PC-9 (cell line): Measurements from ENCODE around the gene NDUFAF2.

Experiments
- CTCF ChIP-seq: fragments of 200-600 bp; sonication (generic); conservative IDR thresholded peaks from 2 replicates; pipeline ENCODE4 v1.6.1; 2017; ENCODE audit warnings: mixed run types, antibody characterized with exemption, mild to moderate bottlenecking, moderate library complexity
- EZH2 ChIP-seq: fragments of 200-600 bp; sonication (generic); IDR thresholded peaks from 2 replicates; pipeline ENCODE4 v1.8.0; 2017; ENCODE audit warnings: antibody characterized with exemption, low read depth

DNA sequence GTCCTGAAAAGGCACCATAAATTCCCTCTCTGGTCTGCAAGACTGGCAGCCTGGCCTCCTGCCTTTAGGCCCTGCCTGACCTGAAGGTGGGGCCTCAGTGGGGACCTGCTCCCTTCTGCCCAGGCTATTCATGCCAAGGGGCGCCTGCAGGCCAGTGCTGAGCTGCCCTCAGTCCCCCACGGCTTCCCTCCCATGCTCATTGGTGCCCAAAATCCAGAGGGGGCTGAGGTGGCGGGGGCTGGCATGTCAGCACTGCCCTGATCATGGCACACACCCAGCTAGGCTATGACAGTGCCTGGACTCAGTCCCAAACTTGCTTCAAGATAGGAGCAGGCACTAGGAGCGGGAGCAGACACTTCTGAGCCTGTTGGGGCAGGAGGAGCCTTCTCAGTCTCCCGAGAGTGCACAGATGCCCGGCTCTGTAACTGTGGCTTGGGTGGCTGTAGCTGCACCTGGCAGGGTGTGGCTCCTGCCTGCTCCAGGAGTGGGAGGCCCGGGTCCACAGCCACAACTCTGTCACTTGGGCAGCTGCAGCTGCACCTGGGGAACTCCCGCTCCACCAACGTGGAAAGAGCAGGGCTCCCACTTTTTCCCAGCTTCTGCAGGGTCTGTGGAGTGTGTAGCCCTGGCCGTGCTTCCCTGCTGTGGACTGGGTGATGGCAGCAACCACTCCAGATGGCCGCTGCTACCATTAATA is 49.0 kb downstream of the NDUFAF2 start:
- TF ChIP-seq CTCF (no peak), EZH2 (no peak)
